Measurements from ENCODE around the gene NDST1.

DNA sequence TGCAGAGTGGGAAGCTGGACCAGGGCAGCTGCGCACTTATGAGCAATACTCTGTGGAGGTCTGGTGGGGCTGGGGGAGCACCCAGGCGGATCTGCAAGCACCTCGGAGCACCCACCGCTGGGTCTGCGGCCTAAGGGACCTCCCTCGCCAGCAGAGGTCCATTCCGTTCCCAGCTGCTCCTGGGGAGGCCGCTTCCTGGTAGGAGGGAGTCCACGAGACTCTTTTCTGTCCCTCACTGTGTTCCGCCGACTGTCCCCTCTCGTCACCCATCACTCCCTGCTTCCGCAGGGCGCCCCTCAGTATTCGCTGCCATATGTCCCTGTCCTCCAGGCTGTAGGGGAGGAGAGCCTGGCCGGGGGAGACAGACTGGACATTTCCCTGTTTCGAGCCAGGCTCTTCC is 45.5 kb downstream of the NDST1 start:
- TF ChIP-seq, protein P1, sequence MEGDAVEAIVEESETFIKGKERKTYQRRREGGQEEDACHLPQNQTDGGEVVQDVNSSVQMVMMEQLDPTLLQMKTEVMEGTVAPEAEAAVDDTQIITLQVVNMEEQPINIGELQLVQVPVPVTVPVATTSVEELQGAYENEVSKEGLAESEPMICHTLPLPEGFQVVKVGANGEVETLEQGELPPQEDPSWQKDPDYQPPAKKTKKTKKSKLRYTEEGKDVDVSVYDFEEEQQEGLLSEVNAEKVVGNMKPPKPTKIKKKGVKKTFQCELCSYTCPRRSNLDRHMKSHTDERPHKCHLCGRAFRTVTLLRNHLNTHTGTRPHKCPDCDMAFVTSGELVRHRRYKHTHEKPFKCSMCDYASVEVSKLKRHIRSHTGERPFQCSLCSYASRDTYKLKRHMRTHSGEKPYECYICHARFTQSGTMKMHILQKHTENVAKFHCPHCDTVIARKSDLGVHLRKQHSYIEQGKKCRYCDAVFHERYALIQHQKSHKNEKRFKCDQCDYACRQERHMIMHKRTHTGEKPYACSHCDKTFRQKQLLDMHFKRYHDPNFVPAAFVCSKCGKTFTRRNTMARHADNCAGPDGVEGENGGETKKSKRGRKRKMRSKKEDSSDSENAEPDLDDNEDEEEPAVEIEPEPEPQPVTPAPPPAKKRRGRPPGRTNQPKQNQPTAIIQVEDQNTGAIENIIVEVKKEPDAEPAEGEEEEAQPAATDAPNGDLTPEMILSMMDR (IDR thresholded peaks at IDR 0.05; ENCODE audit: low read depth, low read length, poor library complexity, severe bottlenecking), result no peak
- TF ChIP-seq EZH2phosphoT487 (IDR thresholded peaks at IDR 0.05; ENCODE audit: borderline replicate concordance, low read length), result no peak
